GM19372 (cell line): ENCODE results near the gene ABRACL.

Experiments
- ATAC-seq: cut with Tn5 transposase; IDR thresholded peaks from one replicate; pipeline ENCODE4 v1.9.1; 2021; ENCODE audit warnings: mild to moderate bottlenecking, low read depth, moderate library complexity; ENCODE audit not compliant: unreplicated experiment

The ABRACL gene

DNA sequence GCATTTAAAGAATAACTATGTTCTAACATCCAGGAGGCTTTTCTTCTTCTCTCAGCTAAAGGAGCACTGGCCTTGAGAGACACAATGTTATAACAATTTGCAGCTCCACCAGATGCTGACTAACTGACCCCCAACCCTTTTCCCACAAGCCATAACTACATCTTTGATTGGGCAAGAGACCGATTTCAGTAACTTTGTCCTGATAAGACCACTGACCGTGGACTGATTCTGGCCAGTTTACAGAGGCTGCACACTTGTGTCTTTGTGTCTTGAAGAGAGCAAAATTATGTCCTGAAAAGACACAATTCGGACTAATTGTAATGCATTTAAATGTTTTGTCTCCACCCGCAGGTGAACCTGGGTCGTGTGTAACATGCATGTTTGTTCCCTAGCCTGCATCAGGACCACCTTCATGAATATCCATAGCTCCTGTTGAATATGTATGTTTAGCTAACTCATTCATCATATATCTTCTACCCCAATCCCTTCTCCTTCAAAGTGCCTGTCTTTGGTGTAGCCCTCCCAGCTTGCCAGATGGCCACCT, 22.3 kb downstream of the ABRACL start:
- no peak for ATAC-seq

DNA sequence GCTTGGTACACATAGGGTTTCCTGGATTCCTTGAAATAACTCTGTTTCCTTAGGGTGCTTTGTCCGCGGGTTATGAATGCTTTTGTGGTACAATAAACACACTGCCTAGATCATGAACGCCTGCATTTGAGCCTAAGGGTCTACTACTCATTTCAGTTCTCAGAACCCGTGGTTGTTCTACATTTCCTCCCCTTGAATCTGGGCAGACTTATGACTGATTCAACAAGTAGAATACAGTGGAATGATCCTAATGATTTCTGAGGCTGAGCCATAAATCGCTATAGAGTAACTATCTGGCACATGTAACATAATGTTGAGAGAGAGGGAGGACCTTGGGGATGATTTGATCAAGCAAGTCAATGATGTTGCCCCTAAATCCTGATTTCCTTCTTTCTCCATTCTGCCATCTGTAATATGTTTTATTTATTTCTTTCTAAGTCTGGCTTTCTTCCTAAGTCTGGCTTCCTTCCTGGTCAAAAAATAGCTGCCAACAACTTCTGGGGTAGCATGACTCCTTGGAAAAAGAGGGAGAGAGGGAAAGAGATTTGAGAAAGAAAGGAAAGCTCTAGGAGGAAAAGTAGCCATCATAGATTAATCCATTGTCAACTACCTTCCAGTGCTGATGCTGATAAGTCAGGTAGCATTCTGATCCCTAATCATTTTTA, 23.0 kb downstream of the ABRACL start:
- ATAC-seq = no peak

GRCh38 chr6:139053382-139053781, 24.8 kb downstream of the ABRACL start:
- no peak for ATAC-seq

DNA sequence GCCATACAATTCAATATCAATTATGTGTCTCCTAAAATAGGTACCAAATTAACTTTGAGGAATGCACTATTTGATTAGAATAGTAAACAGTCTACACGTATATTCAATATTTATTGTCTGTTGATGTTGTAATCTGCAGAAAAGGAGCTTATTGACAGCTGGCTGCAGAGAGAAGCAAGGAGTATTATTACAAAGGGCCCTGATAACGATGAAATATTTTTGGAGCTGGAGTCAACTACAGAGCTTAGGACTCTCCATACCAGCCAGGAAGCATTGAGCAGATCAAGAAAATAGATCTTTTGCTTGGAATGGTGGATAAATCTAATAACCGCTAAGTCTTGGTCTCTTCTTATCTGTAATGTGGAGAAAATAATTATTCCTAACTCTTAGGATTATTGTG, 25.5 kb downstream of the ABRACL start:
- no peak for ATAC-seq

DNA sequence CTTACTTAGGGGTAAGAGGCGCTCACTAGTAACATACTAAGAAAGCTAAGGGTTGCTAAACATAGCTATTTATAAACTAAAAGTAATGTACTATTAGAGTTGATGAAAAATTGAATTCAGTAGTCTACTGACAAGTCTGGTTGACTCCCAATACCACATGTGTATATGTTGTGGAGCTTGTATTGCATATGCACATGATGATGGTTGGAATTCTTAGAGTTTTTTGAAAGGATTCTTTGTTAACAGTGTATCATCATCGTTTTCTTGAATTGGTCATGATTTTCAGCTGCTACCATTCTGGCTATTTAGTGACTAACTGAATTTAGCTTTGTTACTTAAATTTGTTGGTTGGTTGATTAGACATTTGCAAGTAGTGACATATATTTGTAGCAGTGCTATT, 27.2 kb downstream of the ABRACL start:
- ATAC-seq = no peak

- no peak for ATAC-seq
These were observed 29.5 kb downstream of the ABRACL start for GRCh38 chr6:139058029-139058428.

DNA sequence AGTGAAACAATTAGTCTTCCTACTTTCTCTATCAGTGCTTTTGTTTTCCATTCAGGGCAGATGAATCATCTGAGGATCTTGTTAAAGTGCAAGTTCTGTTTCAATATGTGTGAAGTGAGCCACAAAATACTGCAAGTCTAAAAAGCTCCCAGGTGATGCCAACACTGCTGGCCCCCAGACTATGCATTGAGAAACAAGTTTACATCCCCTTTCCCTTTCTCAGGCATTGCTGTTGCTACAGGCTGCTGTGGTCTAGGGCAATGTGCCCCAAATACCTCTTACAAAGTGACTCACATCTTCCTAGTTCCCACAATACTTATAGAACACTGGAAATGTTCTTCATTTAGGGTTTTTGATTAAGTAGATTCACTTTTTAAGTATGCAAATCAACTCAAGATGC, 31.8 kb downstream of the ABRACL start:
- no peak for ATAC-seq

DNA sequence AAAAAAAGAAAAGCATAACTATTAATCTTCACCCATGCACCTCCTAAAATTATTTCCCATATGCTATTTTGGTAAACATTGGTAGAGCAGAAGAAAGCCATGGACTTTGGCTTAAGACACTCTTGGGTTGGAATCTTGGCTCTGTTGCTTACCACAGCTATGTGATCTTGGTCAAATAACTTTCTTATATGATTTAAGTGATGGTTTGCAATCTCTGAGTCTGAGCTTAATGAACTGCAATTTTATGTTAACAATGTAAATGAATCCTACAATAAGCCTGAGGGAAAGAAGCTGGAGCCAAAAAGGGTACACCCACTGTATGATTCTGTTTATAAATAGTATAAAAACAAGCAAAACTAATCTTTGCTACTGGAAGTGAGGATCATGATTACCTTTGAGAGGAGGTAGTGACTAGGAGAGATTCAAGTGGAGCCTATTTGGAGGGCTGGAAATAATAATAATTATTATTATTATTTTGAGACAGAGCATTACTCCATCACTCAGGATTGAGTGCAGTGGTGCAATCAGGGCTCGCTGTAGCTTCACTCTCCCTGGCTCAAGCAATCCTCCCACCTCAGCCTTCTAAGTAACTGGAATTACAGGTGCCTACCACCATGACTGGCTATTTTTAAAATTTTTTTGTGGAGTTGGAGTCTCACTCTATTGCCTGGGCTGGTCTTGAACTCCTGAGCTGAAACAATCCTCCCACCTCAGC, 34.5 kb downstream of the ABRACL start:
- ATAC-seq = no peak

GRCh38 chr6:139064981-139065665, 36.6 kb downstream of the ABRACL start:
- no peak for ATAC-seq

GRCh38 chr6:139066080-139066479, 37.5 kb downstream of the ABRACL start:
- no peak for ATAC-seq

DNA sequence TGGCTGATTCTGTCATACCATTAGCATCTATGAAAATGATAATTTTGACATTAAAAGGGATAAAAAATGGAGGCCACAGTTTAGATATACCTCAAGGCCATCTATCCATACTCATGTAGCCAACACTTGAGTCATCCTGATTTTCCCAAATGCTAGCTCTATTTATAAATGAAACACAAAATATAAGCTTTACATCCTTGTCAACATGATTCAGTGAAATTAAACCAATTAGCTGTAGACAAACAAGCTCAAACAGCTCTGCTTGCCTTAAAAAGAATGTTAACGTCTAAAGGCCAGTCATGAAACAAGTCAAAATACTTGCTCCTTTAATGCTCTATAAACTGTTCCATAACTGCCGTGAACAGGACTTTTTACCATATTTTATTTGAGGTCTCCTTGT, 40.3 kb downstream of the ABRACL start:
- ATAC-seq = no peak

DNA sequence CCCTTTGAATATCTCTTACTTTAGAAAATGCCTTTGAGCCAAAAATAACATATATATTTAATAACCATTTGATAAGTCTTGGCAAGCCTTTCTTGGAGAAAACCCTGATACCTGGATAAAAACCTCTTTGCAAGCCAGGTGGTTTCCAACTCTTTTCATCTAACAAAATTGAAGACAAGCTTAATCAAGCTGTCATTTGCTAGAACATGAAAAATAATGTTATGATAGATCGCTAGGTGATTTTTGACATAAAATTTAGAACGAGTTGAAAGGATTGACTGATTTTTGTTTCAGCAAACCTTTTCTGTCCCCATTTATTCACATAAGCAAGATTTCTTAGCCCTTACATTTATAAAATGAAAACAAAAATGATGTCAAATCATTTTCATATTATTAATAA, 44.6 kb downstream of the ABRACL start:
- ATAC-seq = no peak

- ATAC-seq = no peak
These were observed 50.5 kb downstream of the ABRACL start for GRCh38 chr6:139079018-139079417.

DNA sequence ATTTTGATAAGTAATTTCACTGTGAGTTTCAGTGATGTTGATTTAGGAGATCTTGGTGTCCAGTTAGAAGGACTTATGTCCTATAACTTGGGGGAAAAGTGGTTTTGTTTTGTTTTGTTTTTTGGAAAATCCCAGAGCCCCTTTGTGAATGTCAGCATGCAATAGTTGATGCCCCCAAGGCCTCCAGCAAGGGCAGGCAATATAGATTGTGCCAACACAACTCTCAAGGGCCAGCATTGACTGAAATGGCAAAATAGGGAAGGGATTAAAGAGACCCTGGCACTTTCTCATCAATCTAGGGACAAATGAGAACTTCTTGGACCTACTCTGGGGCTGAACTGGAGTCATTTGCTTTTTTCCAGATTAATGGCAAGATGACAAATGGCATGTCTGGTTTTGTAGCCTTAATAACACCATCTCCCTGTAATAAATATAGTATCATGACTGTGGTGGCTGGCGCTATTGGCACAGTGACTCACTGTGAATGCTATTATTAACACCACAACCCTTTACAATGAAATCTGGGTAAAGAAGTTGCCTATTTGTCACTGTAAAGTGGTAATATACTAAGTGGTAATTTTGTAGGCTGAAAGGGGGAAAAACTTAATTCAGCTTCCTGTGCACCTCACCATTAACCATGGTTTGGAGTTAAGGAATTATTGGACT, 51.8 kb downstream of the ABRACL start:
- no peak for ATAC-seq

GRCh38 chr6:139081471-139081870, 52.9 kb downstream of the ABRACL start:
- ATAC-seq = no peak

DNA sequence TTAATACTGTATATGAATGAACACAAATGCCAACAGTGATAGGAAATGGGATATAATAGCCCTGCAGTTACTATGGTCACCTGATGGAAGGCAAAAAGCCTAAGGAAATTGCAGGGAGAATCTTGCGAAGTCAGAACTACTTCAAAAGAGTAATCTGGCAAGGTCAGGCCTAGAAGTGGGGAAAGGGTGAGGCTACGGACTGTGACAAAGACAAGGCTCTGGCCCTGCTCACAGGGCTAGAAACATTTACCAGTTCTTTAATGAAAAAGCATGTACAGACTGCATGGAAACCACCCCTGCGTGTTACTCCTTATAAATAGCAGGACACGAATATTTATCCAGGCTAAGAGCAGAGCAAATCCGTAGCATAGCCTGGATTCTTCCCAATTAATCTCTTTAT, 53.8 kb downstream of the ABRACL start:
- ATAC-seq = no peak

GRCh38 chr6:139091826-139092225, 63.3 kb downstream of the ABRACL start:
- no peak for ATAC-seq
